ENCODE results near the gene OTULIN. TPM values are rescaled to one million over a fixed set of nuclear protein-coding genes. Genes with fewer than 3 reads are reported as not detected.

OTULIN gene
- total RNA-seq (2022; extraction: Qiagen RNA extraction; ENCODE audit: low read depth) = 15.8 to 23.1 TPM (median 18.8 TPM) in 5 replicates

GRCh38 chr5:14664270-14665100 is at the start of gene OTULIN:
TSS of gene OTULIN (plus strand) at chr5:14664718. CDS start at chr5:14664826, 108 bp downstream.

Other genes with a start within 250 kb of the OTULIN start
- 4.8 to 6.9 TPM (median 6.2 TPM) in 5 replicates for gene OTULINL, start 82.9 kb upstream of the OTULIN start, total RNA-seq (2022; extraction: Qiagen RNA extraction; ENCODE audit: low read depth)
- 15.9 to 24.0 TPM (median 21.6 TPM) in 5 replicates for gene ANKH, start 207.1 kb downstream of the OTULIN start, total RNA-seq (2022; extraction: Qiagen RNA extraction; ENCODE audit: low read depth)

Data from A549 treated with RU486 at 1 μM for 4 hours (cell line).